Bronchus fibroblast of lung (primary cell): ENCODE measurements around the gene TCHH. TPM values are rescaled to one million over a fixed set of nuclear protein-coding genes. Genes with fewer than 3 reads are reported as not detected.

Source experiments
- total RNA-seq: library from RNA; depleted of rRNA; stranded (reverse); fragments of >200 nt; gene quantifications from 2 replicates; pipeline ENCODE4 v1.2.3, GENCODE V29; 2015

Gene TCHH
- total RNA-seq, result not detected in 2 replicates

GRCh38 chr1:152115344-152115743 is at the start of gene TCHH:
TCHH (minus strand) TSS chr1:152115444; CDS start chr1:152114080, 1,364 bp downstream.

GRCh38 chr1:152159144-152159543 is 43.9 kb upstream of the TCHH start, which contains the start of gene RPTN:
RPTN (minus strand) TSS chr1:152159228; CDS start chr1:152157889, 1,339 bp downstream.

GRCh38 chr1:152089014-152089674 is 26.1 kb downstream of the TCHH start, which contains the start of gene TCHHL1:
TCHHL1 (minus strand) TSS chr1:152089064; CDS start chr1:152088143, 921 bp downstream.

Other genes starting within 250 kb of the TCHH start
- gene THEM4, start 205.9 kb downstream of the TCHH start, total RNA-seq, result 12.5 and 17.3 TPM in 2 replicates
- gene S100A10, start 121.6 kb downstream of the TCHH start, total RNA-seq, result 179 and 260 TPM in 2 replicates
- 476 and 523 TPM in 2 replicates for gene S100A11, start 78.4 kb downstream of the TCHH start, total RNA-seq
- gene TCHHL1, start 26.4 kb downstream of the TCHH start, total RNA-seq, result not detected in 2 replicates
- not detected in 2 replicates for gene RPTN, start 43.8 kb upstream of the TCHH start, total RNA-seq
- gene HRNR, start 108.7 kb upstream of the TCHH start, total RNA-seq, result not detected in 2 replicates
- gene FLG, start 209.8 kb upstream of the TCHH start, total RNA-seq, result not detected in 2 replicates
- gene FLG2, start 244.6 kb upstream of the TCHH start, total RNA-seq, result not detected in 2 replicates